ENCODE results near the gene SLC8A2.
A peak's percentile ranks its signal among the peaks of the same experiment; 100 is the strongest.
"Not testable (repeated sequence)": the region's sequence is repeated elsewhere in the genome, so short reads cannot be mapped to it uniquely, and the experiment has no call there.

SLC8A2 gene

DNA sequence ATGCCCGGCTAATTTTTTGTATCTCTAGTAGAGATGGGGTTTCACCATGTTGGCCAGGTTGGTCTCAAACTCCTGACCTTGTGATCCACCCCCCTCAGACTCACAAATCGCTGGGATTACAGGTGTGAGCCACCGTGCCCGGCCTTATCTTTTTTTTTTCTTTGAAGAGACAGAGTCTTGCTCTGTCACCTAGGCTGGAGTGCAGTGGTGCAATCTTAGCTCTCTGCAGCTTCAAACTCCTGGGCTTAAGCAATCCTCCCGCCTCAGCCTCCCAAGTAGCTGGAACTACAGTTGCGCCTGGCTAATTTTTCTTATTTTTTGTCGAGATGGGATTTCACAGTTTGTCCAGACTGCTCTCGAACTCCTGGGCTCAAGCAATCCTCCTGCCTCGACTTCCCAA lies 60.0 kb downstream of the SLC8A2 start:
- not testable (repeated sequence) for DNase-seq (ENCODE audit: low read depth)

DNA sequence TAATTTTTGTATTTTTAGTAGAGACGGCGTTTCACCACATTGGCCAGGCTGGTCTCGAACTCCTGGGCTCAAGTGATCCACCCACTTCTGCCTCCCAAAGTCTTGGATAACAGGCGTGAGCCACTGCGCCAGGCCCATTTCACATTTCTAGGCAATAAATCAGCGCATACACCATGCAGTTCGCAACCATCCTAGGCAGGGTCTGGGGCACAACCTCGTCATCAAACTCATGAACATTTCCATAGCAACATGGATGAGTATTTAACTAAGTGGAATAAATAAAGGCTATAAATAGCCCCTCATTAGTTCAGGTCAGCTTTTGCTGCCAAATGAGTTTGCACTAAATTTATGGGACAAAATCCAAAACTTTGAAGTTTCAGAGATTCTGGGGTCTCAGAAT lies 60.6 kb downstream of the SLC8A2 start:
- DNase-seq (ENCODE audit: low read depth), result no peak

DNA sequence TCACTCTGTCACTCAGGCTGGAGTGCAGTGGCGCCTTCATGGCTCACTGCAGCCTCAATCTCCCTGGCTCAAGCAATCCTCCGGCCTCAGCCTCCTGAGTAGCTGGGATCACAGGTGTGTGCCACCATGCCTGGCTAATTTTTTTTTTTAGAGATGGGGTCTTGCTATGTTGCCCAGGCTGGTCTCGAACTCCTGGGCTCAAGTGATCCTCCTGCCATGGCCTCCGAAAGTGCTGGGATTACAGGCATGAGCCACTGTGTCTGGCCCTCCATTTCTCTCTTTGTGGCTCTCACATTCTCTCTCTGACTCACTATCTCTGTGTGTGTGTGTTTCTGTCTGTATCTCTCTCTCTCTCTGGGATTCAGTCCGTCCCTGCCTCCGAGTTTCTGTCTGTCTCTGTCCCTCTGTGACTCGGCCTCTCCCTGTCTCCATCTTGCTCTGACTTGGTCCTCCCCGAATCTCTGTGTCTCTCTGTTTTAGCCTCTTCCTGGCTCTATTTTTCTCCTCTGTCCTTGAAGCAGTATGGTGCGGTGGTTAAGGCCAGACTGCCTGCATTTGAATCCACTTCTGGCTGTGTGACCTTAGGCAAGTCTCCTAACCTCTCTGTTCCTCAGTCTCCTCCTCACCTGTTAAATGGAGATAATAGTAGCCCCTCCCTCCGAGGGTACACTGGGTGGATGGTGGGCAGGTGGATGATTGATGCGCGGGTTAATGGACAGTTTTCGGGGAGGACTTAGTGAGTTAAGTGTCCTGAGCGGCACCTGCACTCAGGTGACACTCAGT lies 63.3 kb downstream of the SLC8A2 start:
- DNase-seq (ENCODE audit: low read depth), result no peak

DNA sequence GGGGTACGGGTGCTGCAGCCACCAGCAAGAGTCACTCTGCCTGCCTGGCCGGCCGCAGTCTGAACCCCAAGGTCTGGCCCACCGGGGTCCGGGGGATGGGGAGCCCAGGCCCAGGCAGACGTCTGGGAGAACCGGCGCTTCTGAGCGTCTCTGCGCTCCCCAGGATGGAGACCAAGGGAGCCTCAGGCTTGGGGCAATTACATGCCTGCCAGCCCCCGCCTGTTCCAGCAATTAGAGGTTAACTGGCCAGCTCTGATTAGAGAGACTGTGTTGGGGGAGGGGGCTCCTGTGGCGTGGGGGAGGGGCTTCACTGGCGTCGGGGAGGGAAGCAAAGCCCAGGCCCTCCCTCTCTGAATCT lies 64.3 kb downstream of the SLC8A2 start:
- DNase-seq (ENCODE audit: low read depth), result no peak

DNA sequence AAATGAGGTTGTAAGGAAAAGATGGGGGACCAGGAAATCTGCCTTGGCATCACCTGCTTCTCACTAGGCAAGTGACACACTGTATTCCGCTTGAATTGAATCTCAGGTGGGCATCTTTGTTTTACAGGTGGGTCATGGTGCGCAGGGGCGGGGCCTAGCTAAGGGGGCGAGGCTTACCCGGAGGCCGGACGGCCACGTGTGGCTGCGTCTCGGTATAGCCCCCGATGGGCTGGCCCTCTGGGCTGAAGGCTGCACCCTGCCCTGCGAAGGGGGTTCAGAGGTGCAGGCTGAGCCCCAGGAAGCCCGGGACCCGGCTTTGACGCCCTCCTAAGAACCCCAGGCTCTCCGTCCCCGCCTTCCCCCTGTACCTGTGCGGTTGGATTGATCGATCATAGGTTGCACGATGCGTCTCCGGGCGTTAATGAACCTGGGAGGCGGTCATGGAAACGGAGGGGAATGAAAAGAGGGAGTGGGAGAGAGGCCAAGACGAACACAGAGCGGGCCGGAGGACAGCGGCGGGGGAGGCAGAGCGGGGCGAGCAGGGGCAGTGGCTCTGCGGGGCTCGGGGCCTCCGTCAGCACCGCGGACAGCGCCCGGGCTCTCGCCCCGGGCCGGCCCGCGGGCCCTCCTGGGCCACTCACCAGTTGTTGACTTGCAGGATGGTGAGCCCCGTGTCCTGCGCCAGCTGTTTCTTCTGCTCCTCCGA lies 64.8 kb downstream of the SLC8A2 start:
- DNase-seq (ENCODE audit: low read depth), result no peak

DNA sequence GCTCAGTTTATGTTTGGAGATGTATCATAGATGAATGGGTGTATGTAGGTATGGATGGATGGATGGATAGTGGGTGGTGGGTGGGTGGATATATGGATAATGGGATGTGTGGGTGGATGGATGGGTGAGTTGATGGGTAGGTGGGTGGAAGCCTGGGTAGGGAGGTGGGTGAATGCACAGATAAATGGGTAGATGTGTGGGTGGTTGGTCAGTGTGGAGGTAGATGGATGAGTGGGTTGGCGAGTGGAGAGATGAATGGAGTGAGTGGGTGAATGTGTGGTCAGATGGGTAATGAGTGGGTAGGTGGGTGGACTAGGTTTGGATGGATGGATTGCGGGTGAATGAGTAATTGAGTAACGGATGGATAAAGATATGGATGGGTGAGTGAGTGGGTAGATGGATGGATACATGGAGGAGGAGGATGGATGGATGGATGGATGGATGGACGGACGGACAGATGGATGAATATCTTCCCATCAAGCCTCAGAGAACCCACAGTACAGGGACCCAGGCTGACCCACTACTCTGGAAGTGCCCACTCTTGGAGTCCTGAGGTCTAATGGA lies 65.8 kb downstream of the SLC8A2 start:
- DNase-seq (ENCODE audit: low read depth), result no peak

DNA sequence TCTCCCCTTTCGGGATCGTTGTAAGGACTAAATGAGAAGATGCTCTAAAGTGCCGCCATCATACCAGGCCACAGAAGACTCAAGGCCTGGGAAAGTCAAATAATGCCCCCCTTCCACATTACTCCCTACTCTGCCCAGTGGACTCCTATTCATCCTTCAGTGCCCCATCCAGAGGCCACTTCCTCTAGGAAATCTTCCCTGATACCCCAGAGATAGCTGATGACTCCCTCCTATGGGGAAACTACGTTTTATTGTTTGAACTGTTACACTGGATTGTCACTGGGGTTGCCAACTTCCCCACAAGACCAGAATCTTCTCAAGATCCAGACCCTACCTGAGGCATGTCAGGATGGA lies 66.5 kb downstream of the SLC8A2 start:
- no peak for DNase-seq (ENCODE audit: low read depth)

DNA sequence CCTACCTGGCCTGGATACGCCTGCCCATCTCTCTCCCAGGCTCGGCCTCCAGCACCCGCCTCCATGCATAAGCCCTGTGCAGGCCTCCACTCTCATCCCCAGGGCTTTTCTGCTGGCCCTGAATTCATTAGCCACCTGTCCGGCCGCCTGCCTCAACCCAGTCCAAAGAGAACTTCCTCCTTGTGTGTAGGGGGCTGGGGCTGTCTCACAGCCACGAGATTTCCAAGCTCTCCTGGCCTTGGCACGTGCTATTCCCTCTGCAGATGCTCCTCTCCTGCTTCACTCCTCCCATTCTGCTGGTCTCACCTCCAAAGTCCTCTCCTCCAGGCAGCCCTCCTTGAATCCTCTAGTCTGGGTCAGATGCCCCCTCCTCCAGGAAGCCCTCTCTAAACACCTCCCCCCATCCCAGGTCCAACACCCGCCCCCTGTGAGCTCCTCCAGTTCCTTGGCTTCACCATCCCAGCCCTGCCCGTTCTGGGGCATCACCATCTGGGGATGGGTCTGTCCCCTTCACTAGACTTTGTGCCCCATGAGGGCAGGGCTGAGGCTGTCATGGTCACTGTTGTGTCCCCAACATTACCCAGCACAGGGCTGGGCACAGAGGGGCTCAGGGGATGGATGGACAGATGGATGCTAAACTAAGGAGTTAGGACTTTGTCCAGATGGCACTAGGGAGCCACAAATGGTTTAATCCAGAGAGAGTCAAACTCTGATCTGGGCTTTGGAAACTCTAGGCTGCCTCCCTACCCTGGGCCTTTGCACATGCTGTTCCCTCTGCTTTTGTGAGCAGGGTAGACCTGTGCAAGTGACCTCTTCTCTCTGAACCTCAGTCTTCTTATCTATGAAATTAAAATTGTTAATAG lies 67.1 kb downstream of the SLC8A2 start:
- DNase-seq (ENCODE audit: low read depth), result no peak

DNA sequence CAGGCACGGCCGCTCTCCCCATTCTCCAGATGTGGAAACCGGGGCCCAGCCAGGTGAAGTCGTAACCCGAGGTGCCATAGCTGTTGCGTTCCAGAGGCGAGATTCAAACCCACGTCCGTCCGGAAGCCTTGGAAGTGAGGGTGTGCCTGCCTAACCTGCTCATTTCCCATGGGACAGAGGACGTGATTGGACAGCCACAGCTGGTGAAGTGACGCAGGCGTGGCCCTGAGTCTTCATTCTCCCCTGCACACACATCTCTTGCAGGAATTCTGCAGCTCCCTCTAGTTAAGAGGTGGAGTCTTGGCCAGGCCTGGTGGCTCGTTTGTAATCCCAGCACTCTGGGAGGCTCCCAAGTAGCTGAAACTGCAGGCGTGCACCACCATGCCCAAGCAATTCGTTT lies 69.2 kb downstream of the SLC8A2 start:
- DNase-seq (ENCODE audit: low read depth), result no peak

DNA sequence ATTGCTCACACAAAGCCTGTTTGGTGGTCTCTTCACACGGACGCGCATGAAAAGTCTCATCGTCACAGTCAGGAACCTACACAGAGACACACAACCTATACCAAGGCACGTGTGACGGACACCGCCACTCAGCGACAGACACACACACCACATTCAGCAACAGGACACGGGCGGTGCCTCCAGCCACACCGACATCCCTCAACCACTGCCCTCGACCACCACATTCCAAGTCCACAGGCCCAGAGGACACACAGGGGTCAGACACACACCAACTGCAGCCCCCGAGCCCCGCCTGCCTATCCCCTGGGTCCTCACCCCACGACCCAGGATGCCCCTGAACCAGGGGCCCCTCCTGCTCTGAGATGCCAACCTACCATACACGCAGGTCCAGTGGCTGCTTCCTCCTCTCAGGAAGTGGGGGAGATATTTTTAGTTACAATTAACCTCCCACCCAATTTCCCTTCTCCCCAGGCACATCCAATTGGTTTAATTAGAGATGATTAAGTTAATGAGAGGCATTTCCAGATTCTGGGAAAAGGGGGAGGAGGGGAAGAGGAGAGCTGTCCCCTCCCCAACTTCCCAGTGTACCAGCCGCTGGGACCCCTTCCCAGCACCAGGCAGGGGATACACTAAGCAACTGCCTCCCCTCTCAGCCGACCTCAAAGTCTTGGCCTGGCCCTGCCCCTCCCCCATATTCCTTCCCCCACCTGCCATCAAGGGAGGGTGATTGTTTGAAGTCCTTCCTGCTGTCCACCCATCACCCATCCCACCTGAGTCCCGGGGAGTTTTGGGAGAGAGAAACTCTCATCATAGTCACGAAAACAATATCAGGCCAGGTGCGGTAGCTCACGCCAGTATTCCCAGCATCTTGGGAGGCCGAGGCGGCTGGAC lies 72.7 kb downstream of the SLC8A2 start:
- no peak for DNase-seq (ENCODE audit: low read depth)

DNA sequence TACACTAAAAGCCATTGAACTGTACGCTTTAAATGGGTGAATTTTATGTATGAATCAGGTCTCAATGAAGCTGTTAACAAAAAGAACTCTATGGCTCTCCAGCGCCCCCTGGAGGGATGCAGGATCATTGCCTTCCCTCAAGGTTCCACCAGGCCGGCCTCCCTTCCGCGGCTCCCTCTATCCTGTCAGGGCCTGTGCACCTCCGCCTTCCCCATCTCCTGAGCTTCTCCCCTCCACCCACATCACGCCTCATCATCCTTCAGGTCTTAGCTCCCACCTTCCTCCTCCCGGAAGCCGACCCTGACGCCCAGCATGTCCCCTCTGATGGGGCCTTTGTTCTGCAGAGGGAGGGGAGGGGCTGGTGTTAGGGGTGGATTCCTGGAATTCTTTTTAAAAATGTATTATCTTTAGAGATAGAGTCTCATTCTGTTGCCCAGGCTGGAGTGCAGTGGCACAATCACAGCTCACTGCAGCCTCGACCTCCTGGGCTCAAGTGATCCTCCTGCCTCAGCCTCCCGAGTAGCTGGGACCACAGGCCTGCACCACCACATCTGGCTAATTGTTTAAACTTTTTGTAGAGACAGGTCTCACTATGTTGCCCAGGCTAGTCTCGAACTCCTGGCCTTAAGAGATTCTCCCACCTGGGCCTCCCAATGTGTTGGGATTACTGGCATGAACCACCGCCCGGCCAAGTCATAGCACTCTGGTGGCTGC lies 80.0 kb downstream of the SLC8A2 start:
- DNase-seq (ENCODE audit: low read depth), result peak; percentile 32

DNA sequence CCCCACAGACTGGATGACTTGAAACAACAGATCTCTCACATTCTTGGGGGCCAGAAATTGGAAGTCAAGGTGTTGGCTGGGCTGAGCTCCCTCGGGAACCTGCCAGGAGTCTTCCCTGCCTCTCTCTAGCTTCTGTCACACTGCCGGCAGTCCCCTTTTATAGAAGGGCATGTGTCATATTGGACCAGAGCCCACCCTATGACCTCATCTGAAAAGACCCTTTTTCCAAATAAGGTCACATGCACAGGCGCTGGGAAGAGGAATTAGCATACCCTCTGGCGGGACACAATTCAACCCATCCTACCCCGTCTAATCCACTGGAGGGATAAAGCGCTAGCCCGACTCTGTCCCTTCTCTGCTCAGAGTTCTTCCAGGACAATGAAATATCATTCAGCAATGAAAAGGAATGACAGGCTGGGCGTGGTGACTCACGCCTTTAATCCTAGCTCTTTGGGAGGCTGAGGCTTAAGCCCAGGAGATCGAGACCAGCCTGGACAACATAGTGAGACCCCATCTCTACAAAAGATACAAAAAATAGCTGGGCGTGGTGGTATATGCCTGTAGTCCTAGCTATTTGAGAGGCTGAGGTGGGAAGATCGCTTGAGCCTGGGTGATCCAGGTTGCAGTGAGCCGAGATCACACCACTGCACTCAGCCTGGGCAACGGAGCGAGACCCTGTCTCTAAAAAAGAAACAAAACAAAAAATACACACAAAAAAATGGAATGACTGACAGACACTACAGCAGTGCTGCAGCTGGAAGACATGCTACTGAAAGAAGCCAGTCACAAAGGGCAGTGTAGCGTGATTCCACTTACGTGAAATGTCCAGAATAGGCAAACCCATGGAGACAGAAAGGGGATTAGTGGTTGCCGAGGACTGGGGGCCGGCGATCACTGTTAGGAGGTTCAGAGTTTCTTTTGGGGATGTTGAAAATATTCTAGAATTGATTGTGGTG lies 80.9 kb downstream of the SLC8A2 start:
- DNase-seq (ENCODE audit: low read depth), result no peak

DNA sequence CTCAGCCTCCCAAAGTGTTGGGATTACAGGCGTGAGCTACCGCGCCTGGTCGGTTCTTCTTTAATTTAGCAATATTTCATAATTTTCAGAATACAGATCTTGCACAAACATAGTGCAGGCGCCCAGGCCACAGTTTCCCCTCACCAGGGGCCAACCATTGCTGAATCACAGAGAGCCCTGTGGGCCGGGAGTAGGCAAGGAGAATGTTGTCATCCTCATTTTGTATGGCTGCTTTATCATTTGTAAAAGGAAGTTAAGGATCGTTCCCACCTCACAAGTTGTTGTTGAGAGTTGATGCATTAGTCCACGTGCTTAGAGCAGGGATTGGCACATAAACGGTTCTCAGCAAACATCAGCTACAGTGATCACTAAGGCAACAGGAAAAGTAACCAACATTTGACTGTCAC lies 82.5 kb downstream of the SLC8A2 start:
- DNase-seq (ENCODE audit: low read depth), result no peak

DNA sequence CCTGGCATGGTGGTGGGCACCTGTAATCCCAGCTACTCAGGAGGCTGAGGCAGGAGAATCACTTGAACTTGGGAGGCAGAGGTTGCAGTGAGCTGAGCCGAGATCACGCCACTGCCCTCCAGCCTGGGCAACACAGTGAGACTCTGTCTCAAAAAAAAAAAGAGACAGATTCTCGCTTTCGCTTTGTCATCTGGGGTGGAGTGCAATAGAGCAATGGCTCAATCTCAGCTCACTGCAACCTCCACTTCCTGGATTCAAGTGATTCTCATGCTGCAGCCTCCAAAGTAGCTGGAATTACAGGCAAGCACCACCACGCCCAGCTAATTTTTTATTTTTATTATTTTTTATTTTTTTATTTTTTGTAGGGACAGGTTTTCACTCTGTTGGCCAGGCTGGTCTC lies 83.0 kb downstream of the SLC8A2 start:
- DNase-seq (ENCODE audit: low read depth), result not testable (repeated sequence)

DNA sequence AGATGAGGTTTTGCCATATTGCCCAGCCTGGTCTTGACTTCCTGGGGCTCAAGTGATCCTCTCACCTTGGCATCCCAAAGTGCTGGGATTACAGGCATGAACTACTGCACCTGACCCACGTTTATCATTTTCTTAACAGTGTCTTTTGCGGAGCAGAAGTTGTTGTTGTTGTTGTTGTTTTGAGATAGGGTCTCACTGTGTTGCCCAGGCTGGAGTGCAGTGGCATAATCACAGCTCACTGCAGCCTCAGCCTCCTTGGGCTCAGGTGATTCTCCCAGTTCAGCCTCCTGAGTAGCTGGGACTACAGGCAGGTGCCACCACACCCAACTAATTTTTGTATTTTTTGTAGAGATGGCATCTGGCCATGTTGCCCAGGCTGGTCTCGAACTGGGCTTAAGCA lies 84.1 kb downstream of the SLC8A2 start:
- DNase-seq (ENCODE audit: low read depth), result not testable (repeated sequence)

DNA sequence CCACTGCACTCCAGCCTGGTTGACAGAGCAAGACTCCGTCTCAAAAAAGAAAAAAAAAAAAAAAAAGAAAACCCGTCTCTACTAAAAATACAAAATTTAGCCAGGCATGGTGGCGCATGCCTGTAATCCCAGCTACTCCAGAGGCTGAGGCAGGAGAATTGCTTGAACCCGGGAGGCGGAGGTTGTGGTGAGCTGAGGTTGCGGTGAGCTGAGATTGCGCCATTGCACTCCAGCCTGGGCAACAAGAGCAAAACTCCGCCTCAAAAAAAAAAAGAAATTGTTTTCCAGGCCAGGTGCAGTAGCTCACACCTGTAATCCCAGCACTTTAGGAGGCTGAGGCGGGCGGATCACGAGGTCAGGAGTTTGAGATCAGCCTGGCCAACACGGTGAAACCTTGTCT lies 85.1 kb downstream of the SLC8A2 start:
- DNase-seq (ENCODE audit: low read depth), result not testable (repeated sequence)

DNA sequence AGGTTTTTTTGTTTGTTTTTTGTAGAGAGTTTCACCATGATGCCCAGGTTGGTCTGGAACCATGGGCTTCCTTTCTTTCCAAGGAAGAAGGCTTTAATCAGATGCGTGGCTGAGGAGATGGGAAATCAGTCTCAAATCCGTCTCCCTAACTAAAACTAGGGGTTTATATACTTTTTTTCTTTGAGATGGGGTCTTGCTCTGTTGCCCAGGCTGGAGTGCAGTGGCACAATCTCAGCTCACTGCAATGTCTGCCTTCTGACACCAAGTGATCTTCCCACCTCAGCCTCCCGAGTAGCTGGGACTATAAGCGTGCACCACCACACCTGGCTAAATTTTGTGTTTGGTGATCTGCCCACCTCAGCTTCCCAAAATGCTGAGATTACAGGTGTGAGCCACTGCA lies 87.2 kb downstream of the SLC8A2 start:
- DNase-seq (ENCODE audit: low read depth), result not testable (repeated sequence)

DNA sequence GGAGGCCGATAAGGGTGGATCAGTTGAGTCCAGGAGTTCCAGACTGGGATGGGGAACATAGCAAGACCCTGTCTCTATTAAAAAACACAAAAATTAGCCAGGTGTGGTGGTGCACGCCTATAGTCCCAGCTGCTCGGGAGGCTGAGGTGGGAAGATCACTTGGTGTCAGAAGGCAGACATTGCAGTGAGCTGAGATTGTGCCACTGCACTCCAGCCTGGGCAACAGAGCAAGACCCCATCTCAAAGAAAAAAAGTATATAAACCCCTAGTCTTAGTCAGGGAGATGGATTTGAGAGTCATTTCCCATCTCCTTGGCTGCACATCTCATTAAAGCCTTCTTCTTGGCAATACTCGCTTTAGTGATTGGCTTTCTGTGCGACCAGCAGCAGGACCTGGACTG lies 87.8 kb downstream of the SLC8A2 start:
- not testable (repeated sequence) for DNase-seq (ENCODE audit: low read depth)

DNA sequence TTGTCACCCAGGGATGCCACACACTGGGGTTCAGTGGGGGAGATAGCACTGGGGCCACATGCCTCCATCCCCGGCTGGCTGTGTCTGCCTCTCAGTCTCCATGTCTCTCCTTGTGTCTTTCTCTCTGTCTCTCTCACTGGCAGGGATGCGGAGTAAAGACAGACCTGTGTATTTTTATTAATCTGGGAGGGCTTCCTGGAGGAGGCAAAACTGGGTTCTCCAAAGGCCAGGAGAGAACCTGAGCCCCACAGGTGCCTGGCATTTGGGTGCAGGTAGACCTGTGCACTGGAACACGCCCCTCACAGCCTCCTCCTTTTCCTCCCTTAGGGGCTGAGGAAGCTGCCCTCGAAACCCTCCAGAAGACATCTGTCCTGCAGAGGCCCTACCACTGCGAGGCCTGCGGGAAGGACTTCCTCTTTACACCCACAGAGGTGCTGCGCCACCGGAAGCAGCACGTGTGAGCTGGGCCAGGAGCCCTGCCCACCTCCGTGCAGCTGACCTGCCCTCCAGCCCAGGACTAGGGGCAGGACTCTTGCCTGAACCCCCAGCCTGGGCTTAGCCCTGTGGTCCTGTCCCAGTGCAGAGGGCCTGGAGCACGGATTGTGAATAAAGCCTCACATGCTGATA lies 89.9 kb downstream of the SLC8A2 start:
- no peak for DNase-seq (ENCODE audit: low read depth)
